ENCODE data around the gene SMIM10. TPM values are rescaled to one million over a fixed set of nuclear protein-coding genes. Genes with fewer than 3 reads are reported as not detected.

Gene SMIM10
- 0.31 TPM for total RNA-seq

DNA sequence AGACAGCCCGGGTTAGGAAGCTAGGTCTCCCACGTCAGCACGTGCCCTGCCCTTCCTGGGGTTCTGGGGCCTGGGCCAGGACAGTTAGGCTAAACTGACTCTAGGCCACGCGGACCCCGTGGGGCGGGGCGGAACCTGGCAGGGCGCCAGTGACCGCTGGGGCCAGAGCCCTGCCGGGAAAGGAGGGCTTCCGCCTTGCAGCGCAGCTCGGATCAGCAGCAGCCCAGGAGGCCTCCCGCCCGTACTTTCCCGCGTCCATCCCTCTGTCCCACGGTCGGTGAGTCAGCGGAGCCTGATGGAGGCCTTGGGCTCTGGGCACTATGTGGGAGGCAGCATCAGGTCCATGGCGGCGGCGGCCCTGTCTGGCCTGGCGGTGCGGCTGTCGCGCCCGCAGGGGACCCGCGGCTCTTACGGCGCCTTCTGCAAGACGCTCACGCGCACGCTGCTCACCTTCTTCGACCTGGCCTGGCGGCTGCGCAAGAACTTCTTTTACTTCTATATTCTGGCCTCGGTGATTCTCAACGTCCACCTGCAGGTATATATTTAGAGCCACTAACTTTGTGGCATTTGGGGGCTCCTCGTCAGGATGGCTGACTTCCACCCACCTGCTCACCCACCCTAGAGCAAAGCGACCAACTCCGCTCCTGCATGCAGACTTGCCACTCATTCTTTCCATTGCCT lies at the start of gene SMIM10:
Gene SMIM10 (plus strand): TSS at position 191 of the 681 bp plus-strand sequence. CDS start 105 bp downstream, at position 296.

Other genes with a start within 250 kb of the SMIM10 start
- gene PABIR2, start 193.8 kb upstream of the SMIM10 start, total RNA-seq = 8.8 TPM
- gene MOSPD1, start 75.7 kb upstream of the SMIM10 start, total RNA-seq = 20.7 TPM
- gene RTL8B, start 31.6 kb downstream of the SMIM10 start, total RNA-seq = 7.5 TPM
- 28.5 TPM for gene RTL8C, start 41.4 kb downstream of the SMIM10 start, total RNA-seq
- 7.5 TPM for gene RTL8A, start 61.1 kb downstream of the SMIM10 start, total RNA-seq
- 3.4 TPM for gene SMIM10L2B, start 107.7 kb downstream of the SMIM10 start, total RNA-seq
- not detected for gene ETDB, start 129.5 kb downstream of the SMIM10 start, total RNA-seq
- 0.31 TPM for gene CT55, start 180.4 kb downstream of the SMIM10 start, total RNA-seq